Hypothalamus (tissue), 51 donors: ENCODE results near the gene HELZ2.

Experiments used
- DNase-seq, 51 donors: peaks; one replicate each; lab custom pipeline; 2025; lab: John Stamatoyannopoulos, UW

HELZ2 gene

GRCh38 chr20:63529861-63530787 lies 43.9 kb downstream of the HELZ2 start:
- no peak for DNase-seq

- DNase-seq = no peak
These were observed 44.7 kb downstream of the HELZ2 start for GRCh38 chr20:63529180-63529860.

GRCh38 chr20:63527184-63527583 lies 46.9 kb downstream of the HELZ2 start:
- no peak for DNase-seq

DNA sequence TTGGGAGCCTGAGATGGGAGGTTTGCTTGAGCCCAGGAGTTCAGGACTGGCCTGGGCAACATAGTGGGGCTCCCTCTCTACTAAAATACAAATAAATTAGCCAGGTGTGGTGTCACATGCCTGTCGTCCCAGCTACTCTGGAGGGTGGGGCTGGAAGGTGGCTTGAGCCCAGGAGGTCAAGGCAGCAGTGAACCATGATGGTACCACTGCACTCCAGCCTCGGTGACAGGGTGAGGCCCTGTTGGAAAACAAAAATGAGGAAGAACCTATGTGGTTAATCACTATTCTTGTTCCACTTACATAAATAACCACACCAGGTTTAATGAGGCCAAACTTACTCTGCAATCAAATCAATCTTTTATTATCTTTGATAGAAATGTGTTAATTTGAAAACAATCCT lies 48.1 kb downstream of the HELZ2 start:
- DNase-seq = no peak

GRCh38 chr20:63525185-63525584 lies 48.9 kb downstream of the HELZ2 start:
- no peak for DNase-seq
